HG03432 (cell line): Measurements from ENCODE around the gene SYNGR4.
A peak's percentile ranks its signal among the peaks of the same experiment; 100 is the strongest.
"Not testable (repeated sequence)": the region's sequence is repeated elsewhere in the genome, so short reads cannot be mapped to it uniquely, and the experiment has no call there.

Experiments
- ATAC-seq: cut with Tn5 transposase; IDR thresholded peaks from one replicate; pipeline ENCODE4 v1.9.1; 2021; ENCODE audit warnings: mild to moderate bottlenecking, moderate library complexity; ENCODE audit not compliant: unreplicated experiment

SYNGR4 gene

DNA sequence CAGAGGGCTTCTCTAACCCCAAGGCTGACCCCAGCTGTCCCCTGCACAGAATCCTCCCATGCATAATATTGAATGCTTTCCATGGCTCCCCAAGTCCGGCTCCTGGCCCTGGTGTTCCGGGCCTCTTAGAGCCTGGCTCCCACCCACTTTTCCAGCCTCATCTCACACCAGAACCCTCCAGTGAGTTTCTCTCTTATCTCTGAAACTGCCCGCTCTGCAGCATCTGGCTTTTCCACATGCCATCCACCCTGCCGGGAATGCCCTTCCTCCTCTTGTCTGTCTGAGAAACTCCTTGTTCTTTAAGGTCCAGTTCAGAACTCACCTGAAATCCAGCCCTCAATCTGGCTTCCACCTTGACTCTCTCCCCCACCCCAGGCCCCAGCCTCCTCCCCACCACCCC is 6.8 kb downstream of the SYNGR4 start:
- no peak for ATAC-seq

DNA sequence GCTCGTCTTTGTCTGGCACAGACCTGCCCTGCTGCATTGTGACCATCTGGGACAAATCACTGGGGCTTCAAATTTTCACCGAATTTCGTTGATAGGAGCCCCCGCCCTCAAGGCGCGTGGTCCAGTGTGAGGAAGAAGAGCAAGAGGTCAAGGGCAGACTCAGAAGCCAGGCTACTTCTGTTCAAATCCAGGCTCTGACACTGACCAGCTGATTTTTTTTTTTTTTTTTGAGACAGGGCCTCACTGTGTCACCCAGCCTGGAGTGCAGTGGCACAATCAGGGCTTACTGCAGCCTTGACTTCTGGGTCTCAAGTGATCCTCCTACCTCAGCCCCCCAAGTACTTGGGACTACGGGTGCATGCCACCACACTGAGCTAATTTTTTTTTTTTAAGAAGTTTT is 7.2 kb downstream of the SYNGR4 start:
- no peak for ATAC-seq

DNA sequence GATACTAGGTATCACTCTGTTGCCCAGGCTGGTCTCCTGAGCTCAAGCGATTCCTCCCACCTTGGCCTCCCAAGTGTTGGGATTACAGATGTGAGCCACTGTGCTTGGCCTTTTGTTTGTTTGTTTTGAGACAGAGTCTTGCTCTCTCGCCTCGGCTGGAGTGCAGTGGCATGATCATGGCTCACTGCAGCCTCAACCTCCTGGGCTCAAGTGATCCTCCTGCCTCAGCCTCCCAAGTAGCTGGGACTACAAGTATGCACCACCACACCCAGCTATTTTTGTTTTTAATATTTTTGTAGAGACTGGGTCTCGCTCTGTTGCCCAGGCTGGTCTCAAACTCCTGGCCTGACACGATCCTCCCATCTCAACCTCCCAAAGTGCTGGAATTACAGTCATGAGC is 7.6 kb downstream of the SYNGR4 start:
- not testable (repeated sequence) for ATAC-seq

DNA sequence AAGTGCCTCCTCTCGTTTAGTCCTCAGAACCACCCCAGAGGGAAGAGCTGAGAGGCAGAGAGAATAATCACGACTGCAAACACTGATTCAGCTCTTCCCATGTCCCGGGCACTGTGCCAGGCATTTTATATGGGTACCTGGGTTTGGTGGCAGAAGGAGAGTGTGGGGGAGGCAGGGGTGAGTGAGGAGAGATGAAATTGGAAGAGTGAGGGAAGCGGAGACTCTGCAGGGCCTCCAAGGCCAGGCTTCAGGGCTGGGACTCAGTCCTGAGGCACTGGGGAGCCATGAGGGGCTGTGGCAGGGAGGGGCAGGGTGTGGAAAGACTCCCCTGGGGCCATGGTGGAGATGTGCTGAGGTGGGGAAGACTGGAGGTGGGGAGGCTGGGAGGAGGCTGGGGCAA is 8.7 kb downstream of the SYNGR4 start:
- ATAC-seq = no peak

DNA sequence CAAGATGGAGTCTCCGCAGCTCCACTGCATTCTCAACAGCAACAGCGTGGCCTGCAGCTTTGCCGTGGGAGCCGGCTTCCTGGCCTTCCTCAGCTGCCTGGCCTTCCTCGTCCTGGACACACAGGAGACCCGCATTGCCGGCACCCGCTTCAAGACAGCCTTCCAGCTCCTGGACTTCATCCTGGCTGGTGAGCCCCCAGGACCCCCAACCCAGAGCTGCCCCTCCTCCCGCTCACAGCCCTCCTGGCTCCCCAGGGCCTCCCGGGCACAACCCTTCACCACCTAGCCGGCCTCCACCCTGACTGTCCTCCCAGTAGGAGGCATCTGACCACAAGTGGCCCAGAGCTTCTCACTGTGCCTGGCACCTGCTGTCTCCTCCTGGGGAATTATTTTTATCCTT is 9.4 kb downstream of the SYNGR4 start:
- no peak for ATAC-seq

DNA sequence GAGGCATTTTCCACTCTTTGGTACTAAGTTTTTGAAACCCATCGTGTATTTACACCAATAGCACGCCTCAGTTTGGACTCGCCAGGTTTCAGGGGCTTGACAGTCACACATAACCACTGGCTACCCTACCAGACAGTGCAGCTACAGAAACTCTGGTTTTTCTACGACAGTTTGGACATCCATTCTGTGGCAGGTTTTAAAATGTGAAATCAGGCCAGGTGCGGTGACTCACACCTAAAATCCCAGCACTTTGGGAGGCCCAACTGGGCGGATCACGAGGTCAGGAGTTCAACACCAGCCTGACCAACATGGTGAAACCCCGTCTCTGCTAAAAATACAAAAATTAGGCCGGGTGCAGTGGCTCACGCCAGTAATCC is 14.0 kb downstream of the SYNGR4 start:
- ATAC-seq = no peak

DNA sequence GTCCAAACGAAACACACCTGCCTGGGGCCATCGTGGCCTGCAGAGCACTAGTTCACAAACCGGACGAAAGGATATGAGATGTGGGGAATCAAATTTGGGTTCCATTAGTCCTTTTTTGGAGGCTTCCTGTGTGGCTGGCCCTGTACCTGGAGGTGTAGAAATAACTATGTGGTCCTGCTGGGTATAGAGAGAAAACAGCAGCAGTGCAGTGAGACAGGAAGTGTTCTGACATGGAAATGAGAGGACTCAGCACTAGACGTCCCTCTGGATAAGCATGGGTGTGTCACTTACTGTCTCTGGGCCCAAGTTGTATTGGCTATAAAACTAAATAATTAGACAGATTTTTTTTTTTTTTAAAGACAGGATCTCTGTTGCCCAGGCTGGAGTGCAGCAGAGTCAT is 14.9 kb downstream of the SYNGR4 start:
- no peak for ATAC-seq

DNA sequence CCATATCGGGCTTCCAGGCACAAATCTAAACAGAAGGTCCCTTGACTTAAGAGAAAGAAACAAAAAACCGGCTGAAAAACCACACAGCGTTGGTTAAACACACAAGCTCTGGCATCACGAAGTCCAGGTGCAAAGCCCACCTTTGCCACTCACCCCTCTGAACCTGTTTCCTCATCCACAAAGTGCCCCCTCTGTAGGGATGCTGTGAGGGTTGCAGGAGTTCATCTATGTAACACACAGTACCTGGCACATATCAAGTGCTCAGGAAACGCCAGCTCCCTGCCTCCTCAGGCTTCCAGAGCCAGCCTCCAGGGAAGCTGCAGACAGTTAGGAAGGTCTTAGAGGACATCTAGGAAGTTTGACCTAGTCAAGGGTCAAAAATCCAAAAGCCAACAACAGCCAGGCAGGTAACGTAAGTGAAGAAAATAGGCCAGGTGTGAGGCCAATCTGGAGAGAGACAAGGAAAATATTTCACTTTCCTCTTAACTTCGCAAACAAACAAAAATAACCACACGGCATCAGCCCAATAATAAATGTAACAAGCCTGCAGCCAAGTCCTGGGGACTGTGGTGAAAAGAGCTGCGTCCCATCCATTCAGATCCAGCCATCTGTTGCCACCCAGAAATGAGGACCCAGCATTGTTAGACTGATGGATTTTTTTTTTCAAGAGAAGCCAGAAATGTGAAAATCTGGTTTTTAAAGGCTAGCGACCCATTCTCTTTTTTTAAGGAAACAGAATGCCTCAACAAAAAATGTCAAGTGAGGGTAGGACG is 17.2 kb downstream of the SYNGR4 start:
- no peak for ATAC-seq

DNA sequence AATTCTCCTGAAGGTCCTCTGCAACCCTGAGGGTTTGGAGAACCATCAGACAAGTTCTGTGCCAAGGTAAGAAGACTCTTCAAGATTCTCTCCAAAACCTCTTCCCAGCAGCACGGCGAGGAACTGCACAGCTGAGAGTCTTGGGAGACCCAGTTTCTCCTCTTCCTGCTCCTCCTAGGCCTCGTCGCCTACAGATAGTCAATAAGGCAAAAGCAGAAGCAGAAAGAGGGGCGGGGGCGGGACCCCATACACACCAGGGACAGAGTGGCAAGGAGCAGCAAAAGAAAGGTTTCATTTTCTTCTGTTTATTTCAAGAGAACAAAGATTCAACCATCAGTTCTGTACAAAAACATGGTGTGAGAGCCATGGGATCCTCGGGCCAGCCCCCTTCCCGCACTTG is 18.1 kb downstream of the SYNGR4 start:
- ATAC-seq = no peak

DNA sequence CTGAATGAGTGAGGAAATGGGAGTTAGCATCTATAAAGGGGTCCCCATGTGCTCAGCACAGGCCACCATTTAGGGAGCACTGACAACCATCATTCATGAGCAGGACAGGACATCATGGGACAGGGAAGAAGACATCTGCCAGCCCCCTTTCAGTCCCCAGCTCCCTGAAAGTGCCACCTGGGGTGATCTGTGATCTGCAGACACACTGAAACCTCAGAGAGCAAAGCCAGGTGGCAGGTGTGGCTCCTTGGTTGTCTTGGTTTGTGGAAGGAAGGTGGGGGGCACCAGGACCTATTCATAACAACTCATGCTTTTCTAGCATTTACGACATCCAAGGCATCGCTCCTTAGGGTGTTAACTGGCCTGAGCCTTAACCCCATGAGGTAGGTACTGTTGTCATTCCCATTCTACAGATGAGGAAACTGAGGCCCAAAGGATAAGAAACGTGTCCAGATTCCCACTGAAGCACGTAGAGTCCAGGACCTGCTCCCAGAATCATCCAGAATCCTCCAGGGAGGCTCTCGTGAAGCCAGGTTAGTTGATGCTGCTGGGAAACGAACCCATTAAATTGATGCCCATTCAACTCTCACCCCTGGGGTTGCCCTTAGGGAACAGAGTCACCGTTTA is 21.4 kb downstream of the SYNGR4 start:
- ATAC-seq = no peak

DNA sequence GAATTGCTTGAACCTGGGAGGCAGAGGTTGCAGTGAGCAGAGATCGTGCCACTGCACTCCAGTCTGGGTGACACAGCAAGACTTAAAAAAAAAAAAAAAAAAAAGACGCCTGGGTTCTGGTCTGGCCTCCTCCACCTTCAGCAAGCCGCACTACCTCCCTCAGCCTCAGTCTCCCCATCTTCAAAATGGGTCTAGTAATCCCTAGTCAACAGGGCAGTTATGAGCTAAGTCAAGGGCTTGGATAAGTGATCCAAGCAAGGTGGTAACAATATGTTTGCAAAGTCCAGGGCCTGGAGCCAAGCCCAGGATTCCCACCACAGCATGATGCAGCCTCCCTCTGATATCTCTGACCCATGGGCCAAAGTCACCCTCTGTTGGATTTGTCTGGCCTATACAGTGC is 22.8 kb downstream of the SYNGR4 start:
- ATAC-seq = no peak

DNA sequence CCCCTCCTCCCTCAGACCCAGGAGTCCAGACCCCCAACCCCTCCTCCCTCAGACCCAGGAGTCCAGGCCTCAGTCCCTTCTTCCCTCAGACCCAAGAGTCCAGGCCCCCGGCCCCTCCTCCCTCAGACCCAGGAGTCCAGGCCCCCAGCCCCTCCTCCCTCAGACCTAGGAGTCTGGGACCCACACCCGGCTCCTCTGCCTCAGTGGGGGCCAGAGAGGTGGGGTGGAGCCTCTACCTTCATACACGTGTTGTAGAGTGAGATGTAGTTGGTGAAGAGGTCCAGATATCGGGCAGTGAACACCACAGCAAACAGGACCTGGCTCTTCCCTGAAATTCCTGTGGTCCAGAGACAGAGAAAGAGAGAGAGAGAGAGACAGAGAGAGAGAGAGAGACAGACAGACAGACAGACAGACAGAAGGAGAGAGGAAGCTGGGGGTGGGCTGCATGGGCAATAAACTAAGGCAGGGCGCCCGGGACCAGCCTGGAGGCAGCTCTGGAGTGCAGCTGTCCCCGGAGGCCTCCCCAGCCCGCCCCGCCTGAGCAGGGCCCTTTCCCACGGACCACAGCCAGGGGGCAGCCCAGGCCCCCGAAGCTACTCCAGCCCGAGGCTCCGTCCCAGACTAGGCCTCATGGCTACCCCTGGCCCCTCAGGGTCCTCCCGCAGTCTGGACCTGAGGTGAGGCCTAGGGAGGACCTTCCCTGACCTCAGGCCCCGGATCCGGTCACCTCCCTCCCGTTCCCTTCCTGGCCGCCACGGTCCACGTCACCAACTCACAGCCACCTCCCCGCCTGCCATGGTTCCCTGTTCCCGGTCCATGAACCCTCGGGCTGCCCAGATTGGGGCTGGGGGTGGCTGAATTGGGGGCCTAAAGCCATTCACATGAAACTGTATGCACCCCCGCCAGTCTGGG is 26.3 kb downstream of the SYNGR4 start:
- ATAC-seq = peak; percentile 39

DNA sequence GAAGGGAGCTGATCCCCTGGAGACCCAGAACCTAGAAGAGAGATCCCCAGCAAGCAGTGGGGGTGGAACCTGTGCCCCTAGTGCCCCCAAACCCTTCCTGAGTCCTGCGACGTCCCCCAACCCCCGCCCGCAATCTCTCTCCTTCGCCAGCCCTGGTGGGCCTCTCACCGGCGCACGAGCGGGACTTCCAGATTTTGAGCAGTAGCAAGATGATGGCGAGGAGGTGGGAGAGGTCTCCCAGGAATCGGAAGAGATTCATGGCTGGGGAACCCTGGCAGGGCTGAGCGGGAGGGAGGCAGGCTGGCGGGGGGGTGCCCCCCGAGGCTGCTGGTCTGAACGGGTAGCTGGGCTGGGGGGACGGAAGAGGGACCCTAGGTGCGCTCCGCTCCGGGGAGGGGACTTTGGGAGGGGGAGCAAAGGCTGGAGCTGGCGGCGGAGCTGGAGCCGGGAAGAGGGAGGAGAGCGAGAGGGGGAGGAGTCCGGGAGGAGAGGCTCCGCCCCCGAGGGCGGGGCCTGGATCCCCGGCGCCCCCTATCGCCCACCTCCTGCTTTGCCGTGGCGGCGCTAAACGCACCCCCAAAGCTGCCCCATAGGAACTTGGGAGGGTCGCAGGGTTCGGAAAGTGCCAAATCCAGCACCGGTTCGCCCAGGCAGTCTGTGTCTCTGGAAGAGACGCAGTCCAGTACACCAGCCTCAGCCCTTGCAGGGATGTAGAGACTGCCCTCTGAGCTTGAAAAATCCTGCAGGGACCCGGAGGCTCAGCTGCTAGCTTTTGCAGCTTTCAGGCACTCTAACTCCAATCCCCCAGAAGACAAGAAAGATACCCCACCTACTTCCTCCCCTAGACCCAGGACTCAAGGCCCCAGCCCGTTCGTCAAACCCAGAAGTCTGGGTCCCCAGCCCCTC is 27.2 kb downstream of the SYNGR4 start, which contains the start of gene KDELR1:
Gene KDELR1, minus strand, starts transcription at position 452 of the 906 bp plus-strand sequence. Its CDS starts 193 bp downstream, at position 259.
- peak; percentile 67 for ATAC-seq

DNA sequence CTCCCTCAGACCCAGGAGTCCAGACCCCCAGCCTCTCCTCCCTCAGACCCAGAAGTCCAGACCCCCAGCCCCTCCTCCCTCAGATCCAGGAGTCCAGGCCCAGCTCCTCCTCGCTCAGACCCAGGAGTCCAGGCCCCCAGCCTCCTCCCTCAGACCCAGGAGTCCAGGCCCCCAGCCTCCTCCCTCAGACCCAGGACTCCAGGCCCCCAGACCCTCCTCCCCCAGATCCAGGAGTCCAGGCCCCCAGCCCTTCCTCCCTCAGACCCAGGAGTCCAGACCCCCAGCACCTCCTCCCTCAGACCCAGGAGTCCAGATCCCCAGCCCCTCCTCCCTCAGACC is 27.8 kb downstream of the SYNGR4 start:
- ATAC-seq = not testable (repeated sequence)

DNA sequence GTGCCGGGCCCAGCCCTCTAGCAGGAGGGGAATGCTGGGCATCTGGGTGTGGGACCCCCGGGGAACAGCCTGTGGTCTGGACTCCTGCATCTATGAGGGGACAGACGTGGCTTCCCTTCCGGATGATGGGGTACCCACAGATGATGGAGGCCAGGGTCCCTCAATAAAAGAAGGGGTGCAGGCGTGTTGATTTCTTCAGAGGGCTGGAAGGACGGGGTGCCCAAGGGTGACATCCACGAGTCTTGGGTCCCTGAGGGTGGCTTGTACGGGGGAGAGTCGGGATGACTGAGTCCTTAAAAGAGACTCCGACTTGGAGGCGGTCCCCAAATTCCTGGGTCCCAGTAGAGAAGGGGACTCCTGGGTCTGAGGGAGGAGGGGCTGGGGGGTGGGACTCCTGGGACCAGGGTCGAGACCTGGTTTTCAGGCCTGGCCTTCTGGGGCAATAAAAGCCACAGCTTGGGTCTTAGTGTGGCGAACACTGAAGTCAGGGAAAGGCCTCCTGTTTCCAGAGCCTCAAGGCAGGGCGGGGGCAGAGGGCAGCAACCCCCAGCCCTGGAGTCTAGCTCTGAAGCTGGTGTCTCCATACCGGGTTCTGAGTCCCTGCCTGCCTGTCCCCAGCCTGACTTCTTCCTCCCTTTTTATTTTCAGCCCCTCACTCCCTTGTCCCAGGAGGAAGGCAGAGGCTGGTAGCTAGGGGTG is 28.8 kb downstream of the SYNGR4 start:
- no peak for ATAC-seq

DNA sequence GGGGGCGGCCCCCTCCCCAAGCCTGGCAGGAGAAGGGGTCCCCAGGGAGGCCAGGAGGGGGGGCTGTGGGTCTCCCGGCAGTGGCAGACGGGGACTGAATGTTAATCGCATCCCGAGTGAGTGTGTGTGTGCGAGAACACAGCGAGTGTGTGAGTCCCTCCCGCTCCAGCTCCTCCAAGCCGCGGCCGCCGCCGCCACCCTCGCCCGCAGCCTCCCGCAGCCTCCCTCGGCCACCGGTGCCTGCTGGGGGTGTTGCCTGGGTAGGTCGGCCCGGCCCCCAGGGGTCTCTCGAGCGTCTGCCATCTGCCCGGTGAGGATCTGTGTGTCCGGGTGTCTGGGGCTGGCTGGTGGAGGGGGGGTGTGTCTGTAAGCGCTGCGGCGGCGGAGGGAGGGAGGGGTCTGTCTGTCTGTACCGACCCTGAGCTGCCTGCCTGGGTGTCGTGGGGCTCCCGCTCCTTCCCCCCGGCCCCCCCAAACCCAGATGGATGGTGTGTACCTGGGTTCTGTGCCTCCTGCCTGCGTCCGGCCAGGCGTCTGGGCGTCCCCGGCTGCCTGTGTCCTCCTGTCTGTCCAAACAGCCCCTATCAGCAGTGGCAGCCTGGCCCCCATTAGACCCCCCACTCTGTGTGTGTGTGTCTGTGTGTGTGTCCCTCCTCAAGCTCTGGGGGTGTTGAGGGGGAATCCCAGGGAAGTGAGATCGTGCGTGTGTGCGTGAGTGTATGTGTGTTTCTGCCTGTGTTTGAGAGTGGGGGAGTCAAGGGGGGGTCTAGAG is 29.6 kb downstream of the SYNGR4 start, which contains the start of gene GRIN2D:
Gene GRIN2D, plus strand, starts transcription at position 110 of the 772 bp plus-strand sequence. CDS start 4,725 bp downstream, outside the sequence.
- ATAC-seq = no peak

DNA sequence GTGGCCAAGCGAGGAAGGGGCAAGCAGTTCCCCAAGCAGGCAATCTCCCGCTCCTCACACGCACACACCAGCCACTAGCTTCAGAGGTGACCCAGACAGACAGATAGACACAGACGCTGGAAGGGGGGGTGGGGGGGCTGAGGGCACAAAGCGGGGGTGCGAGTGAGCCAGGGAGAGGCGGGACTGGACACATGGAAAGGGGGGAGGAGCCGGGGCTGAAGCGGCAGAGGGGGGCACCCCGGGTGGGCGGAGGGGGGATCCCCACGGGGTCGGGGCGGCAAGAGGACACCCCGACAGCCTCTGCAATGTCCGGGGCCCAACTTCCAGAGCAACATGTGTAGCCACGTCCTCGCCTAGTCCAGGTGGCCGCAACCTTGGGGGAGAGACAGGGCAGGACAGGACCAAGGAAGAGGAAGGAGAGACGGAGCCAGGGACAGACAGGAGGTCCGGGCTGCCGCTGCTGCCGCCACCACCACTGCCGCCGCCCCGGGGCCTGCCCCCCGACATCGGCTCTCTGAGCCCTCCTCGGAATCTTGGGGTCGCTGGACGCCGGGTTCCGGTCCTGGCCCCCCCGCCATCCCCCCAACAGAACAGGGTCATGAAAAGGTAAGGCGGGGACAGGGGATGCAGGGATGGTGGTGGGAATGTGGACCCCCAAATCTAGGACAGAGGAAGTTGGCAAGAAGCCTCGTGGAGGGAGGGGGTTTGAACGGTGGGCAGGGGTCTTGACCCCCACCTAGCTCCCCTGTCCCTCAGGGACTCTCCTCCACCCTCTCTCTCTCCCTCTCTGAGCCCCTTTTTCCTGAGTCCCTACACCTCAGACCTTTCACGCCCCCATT is 30.4 kb downstream of the SYNGR4 start:
- no peak for ATAC-seq

DNA sequence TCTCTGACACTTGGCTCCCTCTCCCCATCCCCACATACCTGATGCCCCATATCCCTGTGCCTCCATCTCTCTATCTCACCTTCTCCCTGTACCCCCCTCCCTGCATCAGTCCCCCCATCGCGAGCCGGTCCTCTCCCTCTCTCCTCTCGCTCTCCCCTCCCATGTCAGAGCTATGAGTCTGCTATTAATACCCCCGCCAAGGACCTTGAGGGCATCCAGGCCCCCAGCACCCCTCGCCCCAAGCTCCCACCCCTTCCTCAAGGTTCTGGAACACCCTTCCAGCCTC is 30.9 kb downstream of the SYNGR4 start:
- ATAC-seq = no peak
